Spleen (tissue), 11 donors: Measurements from ENCODE around the gene FILIP1L. TPM values are rescaled to one million over a fixed set of nuclear protein-coding genes. Genes with fewer than 3 reads are reported as not detected.

Source experiments
- DNase-seq: peaks from one replicate; pipeline ENCODE4 v3.0.0-alpha.2; 2020
- H3K27ac ChIP-seq, 8 donors: fragments of 200-600 bp; sonication (generic) in 7 of 8; 1 replicate in 4 of 8; 2 replicates in 4 of 8; pipeline versions ENCODE4 v1.5.0 to v1.8.0; 2016 to 2021; ENCODE audit warnings: inconsistent platforms in 4 of 8, mild to moderate bottlenecking in 4 of 8, moderate library complexity in 1 of 8
- H3K27me3 ChIP-seq, 7 donors: fragments of 200-600 bp; sonication (generic) in 6 of 7; replicated peaks in 1 of 7; 1 replicate in 4 of 7; 2 replicates in 3 of 7; pipeline versions ENCODE4 v1.5.0 to v1.8.0; 2016 to 2021; ENCODE audit warnings: inconsistent platforms in 3 of 7, mild to moderate bottlenecking in 1 of 7
- H3K36me3 ChIP-seq, 6 donors: fragments of 200-600 bp; sonication (generic) in 5 of 6; 1 replicate in 4 of 6; 2 replicates in 2 of 6; pipeline versions ENCODE4 v1.5.0 to v1.8.0; 2016 to 2021; ENCODE audit warnings: inconsistent platforms in 2 of 6
- H3K4me1 ChIP-seq, 6 donors: fragments of 200-600 bp; sonication (generic) in 5 of 6; 1 replicate in 3 of 6; 2 replicates in 3 of 6; pipeline versions ENCODE4 v1.5.0 to v1.8.0; 2016 to 2021; ENCODE audit warnings: inconsistent platforms in 3 of 6
- H3K4me3 ChIP-seq, 8 donors: fragments of 200-600 bp; sonication (generic) in 7 of 8; 1 replicate in 4 of 8; 2 replicates in 4 of 8; pipeline versions ENCODE4 v1.5.0 to v1.8.0; 2016 to 2021; ENCODE audit warnings: inconsistent platforms in 4 of 8, mild to moderate bottlenecking in 4 of 8, moderate library complexity in 2 of 8
- H3K9me3 ChIP-seq, 8 donors: fragments of 200-600 bp; sonication (generic) in 7 of 8; 1 replicate in 4 of 8; 2 replicates in 4 of 8; pipeline versions ENCODE4 v1.5.0 to v1.8.0; 2016 to 2021; ENCODE audit warnings: inconsistent platforms in 4 of 8
- POLR2A ChIP-seq, 3 donors: fragments of 450-650 bp; IDR thresholded peaks; one replicate each; pipeline ENCODE4 v1.5.1; 2017; ENCODE audit warnings: antibody characterized with exemption in 3 of 3, mild to moderate bottlenecking in 1 of 3
- POLR2AphosphoS5 ChIP-seq, 3 donors: sonication (generic); formaldehyde crosslinking; IDR thresholded peaks; one replicate each; pipeline ENCODE4 v1.5.1; 2017; ENCODE audit warnings: antibody characterized with exemption in 3 of 3
- WGBS, 5 donors: extraction: QIAGEN DNeasy Blood & Tissue Kit in 3 of 5; methylation state at CpG; one replicate each; pipeline versions ENCODE4 v1.1.5 to v1.1.7; 2013 to 2018; 5-methylcytosine and 5-hydroxymethylcytosine counted together
- intact Hi-C: fragments of 100-400 bp; cut with DNase I; formaldehyde crosslinking; loops from one replicate; pipeline ENCODE4 v1.15.0; 2023; ENCODE audit warnings: low total_unique reads
- polyA plus RNA-seq, 3 donors: library from polyadenylated mRNA; stranded (reverse); fragments of 200-250 nt; gene quantifications; one replicate each; pipeline ENCODE4 v1.2.1, GENCODE V29; 2013
- total RNA-seq, 7 donors: library from RNA; depleted of rRNA in 3 of 7; stranded (reverse); fragments of >200 nt in 3 of 7; fragmentation: NEBNext Ultra II Directional in 4 of 7; extraction: Animal tissue kit (Norgen Biotek cat#: 25700) in 4 of 7; gene quantifications; one replicate each; pipeline versions ENCODE4 v1.1.0 to v1.2.1, GENCODE V29; 2016 to 2021
- TF ChIP-seq, protein P1 (sequence below), 11 experiments: fragments of 200-600 bp in 7 of 11; fragments of 450-650 bp in 4 of 11; sonication (generic) in 4 of 11; IDR thresholded peaks in 8 of 11; conservative IDR thresholded peaks in 3 of 11; 1 replicate in 7 of 11; 2 replicates in 4 of 11; pipeline versions ENCODE4 v1.4.0 to v1.8.0; 2016 to 2021; ENCODE audit warnings: antibody characterized with exemption in 11 of 11, inconsistent platforms in 4 of 11, mild to moderate bottlenecking in 1 of 11
- donor health status: healthy with polysubstance abuse.
- donor health status: DM: no; HTN: no; CAD: no; lungs with moderate emphysema.
- donor health status: DM: no; HTN: no; CAD: no.
- donor health status: Bipolar disorder and iron deficiency.
- donor health status: healthy.
- donor health status: DM: no; HTN: no; CAD: no.
- donor health status: DM: yes; HTN: yes; CAD: no.

FILIP1L gene
- total and polyA plus RNA-seq, 10 donors: 11.1 to 47.7 (median 30.9) TPM

DNA sequence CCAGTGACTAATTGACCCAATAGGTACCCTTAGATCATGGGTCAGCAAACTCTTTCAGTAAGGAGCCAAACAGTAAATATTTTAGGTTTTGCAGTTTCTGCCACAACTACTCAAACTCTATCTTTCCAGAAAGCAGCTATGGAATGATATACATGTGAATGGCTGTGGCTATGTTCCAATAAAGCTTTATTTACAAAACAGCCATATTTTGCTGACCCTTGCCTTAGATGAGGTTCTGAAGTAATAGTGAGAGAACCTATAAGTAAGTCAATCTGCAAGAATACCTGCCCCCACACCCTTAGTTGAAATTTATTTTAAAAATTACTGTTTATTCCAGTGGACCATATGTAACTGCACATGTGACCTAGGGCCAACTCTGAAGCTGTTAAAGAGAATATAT, 162.6 kb downstream of the FILIP1L start:
- TF ChIP-seq, protein P1, sequence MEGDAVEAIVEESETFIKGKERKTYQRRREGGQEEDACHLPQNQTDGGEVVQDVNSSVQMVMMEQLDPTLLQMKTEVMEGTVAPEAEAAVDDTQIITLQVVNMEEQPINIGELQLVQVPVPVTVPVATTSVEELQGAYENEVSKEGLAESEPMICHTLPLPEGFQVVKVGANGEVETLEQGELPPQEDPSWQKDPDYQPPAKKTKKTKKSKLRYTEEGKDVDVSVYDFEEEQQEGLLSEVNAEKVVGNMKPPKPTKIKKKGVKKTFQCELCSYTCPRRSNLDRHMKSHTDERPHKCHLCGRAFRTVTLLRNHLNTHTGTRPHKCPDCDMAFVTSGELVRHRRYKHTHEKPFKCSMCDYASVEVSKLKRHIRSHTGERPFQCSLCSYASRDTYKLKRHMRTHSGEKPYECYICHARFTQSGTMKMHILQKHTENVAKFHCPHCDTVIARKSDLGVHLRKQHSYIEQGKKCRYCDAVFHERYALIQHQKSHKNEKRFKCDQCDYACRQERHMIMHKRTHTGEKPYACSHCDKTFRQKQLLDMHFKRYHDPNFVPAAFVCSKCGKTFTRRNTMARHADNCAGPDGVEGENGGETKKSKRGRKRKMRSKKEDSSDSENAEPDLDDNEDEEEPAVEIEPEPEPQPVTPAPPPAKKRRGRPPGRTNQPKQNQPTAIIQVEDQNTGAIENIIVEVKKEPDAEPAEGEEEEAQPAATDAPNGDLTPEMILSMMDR (IDR thresholded peaks at IDR 0.05 in 8 of 11, conservative IDR thresholded peaks at IDR 0.05 in 3 of 11): no peak
- TF ChIP-seq POLR2A (IDR thresholded peaks at IDR 0.05): no peak
- TF ChIP-seq POLR2AphosphoS5 (IDR thresholded peaks at IDR 0.05): no peak
- Histone ChIP-seq H3K4me1 (no peaks in the 10 kb centered on the region), H3K9me3 (no peaks in the 10 kb centered on the region), H3K27me3 (no peaks in the 10 kb centered on the region), H3K27ac (no peak overlapping the region), H3K36me3 (no peaks in the 10 kb centered on the region), H3K4me3 (no peak overlapping the region)
- intact Hi-C loops: no loop called here
- DNase-seq: no peak

DNA sequence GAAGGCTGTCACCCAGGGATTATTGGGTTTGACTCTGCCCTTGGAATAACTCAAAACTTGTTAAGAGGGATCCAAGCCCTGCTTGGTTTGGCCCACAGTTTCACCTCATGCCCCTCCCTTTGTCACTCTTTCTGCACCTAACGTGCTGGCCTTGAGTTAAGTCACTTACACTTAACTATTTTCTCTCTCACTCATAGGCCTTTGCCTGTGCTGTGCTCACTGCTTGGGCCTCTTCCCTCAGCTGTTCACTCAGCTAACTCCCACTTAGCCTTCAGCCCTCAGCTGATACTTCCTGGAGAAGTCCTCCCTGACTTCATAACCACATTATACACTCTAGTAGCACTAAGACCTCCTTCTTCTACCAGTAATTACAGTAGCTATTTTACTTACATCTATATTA, 163.4 kb downstream of the FILIP1L start:
- Histone ChIP-seq H3K36me3 (no peaks in the 10 kb centered on the region), H3K4me1 (no peaks in the 10 kb centered on the region), H3K9me3 (no peaks in the 10 kb centered on the region), H3K27me3 (no peaks in the 10 kb centered on the region), H3K27ac (no peak overlapping the region), H3K4me3 (no peak overlapping the region)
- TF ChIP-seq, protein P1 (IDR thresholded peaks at IDR 0.05 in 8 of 11, conservative IDR thresholded peaks at IDR 0.05 in 3 of 11): no peak
- TF ChIP-seq POLR2A (IDR thresholded peaks at IDR 0.05): no peak
- WGBS, 5 donors: 64 to 94% (median 83%) methylated on average over 1 of the region's 1 CpG
- intact Hi-C loops: no loop called here
- DNase-seq: no peak

DNA sequence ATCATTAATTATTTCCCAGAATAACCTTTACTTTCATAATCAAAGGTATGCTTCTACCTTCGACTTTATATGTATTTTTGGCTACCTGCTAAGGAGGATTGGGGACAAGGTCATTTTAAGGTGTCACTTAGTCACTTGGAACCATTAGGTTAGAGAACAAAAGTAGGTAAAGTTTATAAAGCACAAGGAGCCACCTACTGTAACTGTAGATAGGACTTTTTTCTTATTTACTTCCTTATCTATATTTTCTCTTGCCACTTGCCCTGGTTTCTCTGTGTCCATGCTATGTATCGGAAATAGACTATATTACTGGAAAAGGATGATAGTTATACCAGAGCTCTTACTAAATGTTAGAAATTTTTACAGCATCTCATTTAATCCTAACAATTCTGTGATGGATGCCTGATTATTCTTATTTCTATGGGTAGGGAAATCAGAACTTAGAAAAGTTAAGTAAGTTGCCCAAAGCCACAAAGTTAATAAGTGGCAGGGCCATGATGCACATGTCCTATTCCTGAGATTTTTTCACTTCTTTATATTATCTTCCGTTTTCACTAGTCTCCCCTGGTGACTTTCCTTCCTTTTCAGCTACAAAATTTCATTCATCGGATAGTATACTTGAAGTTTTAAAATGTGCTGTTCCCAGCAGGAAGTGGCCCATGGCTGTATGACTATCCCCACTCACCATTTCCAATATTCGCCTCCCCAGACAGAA, 164.2 kb downstream of the FILIP1L start:
- Histone ChIP-seq H3K27me3 (no peaks in the 10 kb centered on the region), H3K9me3 (no peaks in the 10 kb centered on the region), H3K36me3 (no peaks in the 10 kb centered on the region), H3K4me3 (no peak overlapping the region), H3K27ac (no peak overlapping the region), H3K4me1 (peaks cover 0 to 2% (median 0%) of the 10 kb centered on the region in 6 donors)
- intact Hi-C loops: no loop called here
- no peak for DNase-seq
- TF ChIP-seq, protein P1 (IDR thresholded peaks at IDR 0.05 in 8 of 11, conservative IDR thresholded peaks at IDR 0.05 in 3 of 11): no peak
- TF ChIP-seq POLR2A (IDR thresholded peaks at IDR 0.05) (no peak), POLR2AphosphoS5 (IDR thresholded peaks at IDR 0.05) (no peak)
- WGBS, 5 donors: 83 to 91% (median 87%) methylated on average over 5 of the region's 5 CpGs

DNA sequence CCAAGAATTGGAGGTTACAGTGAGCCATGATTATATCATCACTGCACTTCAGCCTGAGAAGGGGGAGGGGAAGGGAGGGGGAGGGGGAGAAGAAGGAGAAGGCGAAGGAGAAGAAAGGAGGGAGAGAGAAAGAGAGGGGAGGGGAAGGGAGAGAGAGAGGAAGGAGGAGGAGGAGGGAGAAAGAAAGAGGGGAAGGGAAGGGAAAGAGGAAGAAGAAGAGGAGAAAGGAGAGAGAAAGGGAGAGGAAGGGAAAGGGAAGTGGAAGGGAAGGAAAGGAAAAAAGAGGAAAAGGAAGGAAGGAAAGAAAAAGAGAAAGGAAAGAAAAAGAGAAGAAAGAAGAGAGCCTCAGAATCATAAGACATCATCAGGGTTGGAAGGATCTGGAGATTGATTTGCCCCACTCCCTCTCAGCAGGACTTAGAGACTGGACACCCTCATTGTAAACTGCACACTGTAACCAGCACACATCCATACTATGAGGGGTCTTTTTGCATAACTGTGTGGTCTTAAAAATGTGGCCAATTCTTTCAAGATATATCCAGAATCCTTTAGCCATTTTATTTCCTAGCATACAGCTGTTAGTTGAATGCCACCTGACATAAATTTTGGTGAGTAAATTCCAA, 165.7 kb downstream of the FILIP1L start:
- 85 to 100% (median 96%) methylated on average over 1 of the region's 1 CpG for WGBS, 5 donors
- no peak for TF ChIP-seq POLR2A (IDR thresholded peaks at IDR 0.05)
- peaks cover 0 to 4% (median 0%) of the 10 kb centered on the region in 6 donors for H3K4me1 ChIP-seq
- H3K27me3 ChIP-seq: no peaks in the 10 kb centered on the region
- no peaks in the 10 kb centered on the region for H3K36me3 ChIP-seq
- intact Hi-C loops: no loop called here
- DNase-seq: no peak
- no peaks in the 10 kb centered on the region for H3K9me3 ChIP-seq
- no peak overlapping the region for H3K4me3 ChIP-seq
- H3K27ac ChIP-seq: no peak overlapping the region
